Ascending aorta (tissue), 2 donors: ENCODE results near the gene PCNX2. TPM values are rescaled to one million over a fixed set of nuclear protein-coding genes. Genes with fewer than 3 reads are reported as not detected.

ENCODE experiments used
- DNase-seq, 2 donors: peaks; one replicate each; pipeline ENCODE4 v3.0.0-alpha.2; 2019; ENCODE audit warnings: low spot score in 2 of 2
- H3K27ac ChIP-seq, 2 donors: fragments of 200-600 bp; sonication (generic); one replicate each; pipeline ENCODE4 v1.5.1; 2016 to 2017; ENCODE audit warnings: mild to moderate bottlenecking in 1 of 2
- H3K27me3 ChIP-seq: fragments of 200-600 bp; sonication (generic); one replicate; pipeline ENCODE4 v1.5.1; 2017
- H3K36me3 ChIP-seq, 2 donors: fragments of 200-600 bp; sonication (generic); one replicate each; pipeline ENCODE4 v1.5.1; 2016
- H3K4me1 ChIP-seq, 2 donors: fragments of 200-600 bp; sonication (generic); one replicate each; pipeline ENCODE4 v1.5.1; 2016 to 2017; ENCODE audit warnings: mild to moderate bottlenecking in 1 of 2
- H3K4me3 ChIP-seq, 2 donors: fragments of 200-600 bp; sonication (generic); one replicate each; pipeline ENCODE4 v1.5.1; 2016 to 2017; ENCODE audit warnings: mild to moderate bottlenecking in 1 of 2
- H3K9me3 ChIP-seq, 2 donors: fragments of 200-600 bp; sonication (generic); one replicate each; pipeline ENCODE4 v1.5.1; 2016
- intact Hi-C: fragments of 100-400 bp; cut with DNase I; formaldehyde crosslinking; loops from one replicate; pipeline ENCODE4 v1.15.1; 2023
- total RNA-seq: library from RNA; depleted of rRNA; stranded (reverse); fragments of >200 nt; gene quantifications from one replicate; pipeline ENCODE4 v1.1.0, GENCODE V29; 2016
- TF ChIP-seq, protein P1 (sequence below), 3 experiments: fragments of 200-600 bp in 2 of 3; fragments of 450-650 bp in 1 of 3; sonication (generic) in 2 of 3; IDR thresholded peaks; one replicate each; pipeline ENCODE4 v1.5.1; 2016 to 2019; ENCODE audit warnings: antibody characterized with exemption in 3 of 3, mild to moderate bottlenecking in 1 of 3, moderate library complexity in 1 of 3

PCNX2 gene
- total RNA-seq, 1 donor from 2014 or later: 13.6 TPM

DNA sequence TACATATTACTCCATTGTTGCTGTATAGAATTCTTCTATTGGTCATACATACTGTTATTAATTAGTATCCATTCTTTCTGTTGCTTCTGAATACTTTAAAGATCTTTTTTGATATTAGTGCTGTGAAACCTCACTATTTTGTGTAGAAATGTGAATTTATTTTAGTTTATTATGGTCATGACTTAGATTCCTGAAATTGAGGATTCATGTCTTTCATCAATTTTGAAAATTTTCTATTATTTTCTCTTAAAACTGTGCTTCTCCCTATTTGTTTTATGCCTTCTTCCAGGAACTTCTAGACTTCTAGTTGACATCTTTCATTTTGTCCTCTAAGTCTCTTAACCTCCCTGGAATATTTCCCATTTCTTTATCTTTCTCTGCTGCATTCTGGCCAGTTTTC lies 232.1 kb downstream of the PCNX2 start:
- H3K9me3 ChIP-seq: no peaks in the 10 kb centered on the region
- TF ChIP-seq, protein P1, sequence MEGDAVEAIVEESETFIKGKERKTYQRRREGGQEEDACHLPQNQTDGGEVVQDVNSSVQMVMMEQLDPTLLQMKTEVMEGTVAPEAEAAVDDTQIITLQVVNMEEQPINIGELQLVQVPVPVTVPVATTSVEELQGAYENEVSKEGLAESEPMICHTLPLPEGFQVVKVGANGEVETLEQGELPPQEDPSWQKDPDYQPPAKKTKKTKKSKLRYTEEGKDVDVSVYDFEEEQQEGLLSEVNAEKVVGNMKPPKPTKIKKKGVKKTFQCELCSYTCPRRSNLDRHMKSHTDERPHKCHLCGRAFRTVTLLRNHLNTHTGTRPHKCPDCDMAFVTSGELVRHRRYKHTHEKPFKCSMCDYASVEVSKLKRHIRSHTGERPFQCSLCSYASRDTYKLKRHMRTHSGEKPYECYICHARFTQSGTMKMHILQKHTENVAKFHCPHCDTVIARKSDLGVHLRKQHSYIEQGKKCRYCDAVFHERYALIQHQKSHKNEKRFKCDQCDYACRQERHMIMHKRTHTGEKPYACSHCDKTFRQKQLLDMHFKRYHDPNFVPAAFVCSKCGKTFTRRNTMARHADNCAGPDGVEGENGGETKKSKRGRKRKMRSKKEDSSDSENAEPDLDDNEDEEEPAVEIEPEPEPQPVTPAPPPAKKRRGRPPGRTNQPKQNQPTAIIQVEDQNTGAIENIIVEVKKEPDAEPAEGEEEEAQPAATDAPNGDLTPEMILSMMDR (IDR thresholded peaks at IDR 0.05): no peak
- intact Hi-C loops: no loop called here
- H3K27me3 ChIP-seq: no peaks in the 10 kb centered on the region
- DNase-seq: no peak
- H3K4me1 ChIP-seq: no peaks in the 10 kb centered on the region
- no peaks in the 10 kb centered on the region for H3K36me3 ChIP-seq
- H3K4me3 ChIP-seq: no peak overlapping the region
- H3K27ac ChIP-seq: no peak overlapping the region

DNA sequence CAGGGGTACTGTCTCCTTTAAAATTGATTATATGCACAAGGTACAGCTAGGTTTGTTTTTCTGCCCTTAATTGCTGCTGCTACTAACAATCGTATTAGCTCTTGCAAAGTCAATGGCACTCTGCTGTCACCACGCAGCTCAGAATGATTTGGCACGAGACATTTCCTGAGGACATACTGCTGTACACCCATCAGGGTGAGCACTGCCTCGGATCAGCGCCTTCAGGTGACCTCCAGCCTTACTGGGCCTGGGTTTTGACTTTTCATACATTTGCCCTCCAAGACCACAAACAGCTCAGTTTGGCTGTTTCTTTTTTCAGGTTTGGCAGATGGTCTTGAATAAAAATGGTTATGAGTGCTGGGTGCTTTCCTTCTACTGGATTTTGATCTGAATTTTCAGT lies 234.3 kb downstream of the PCNX2 start:
- intact Hi-C loops: no loop called here
- TF ChIP-seq, protein P1 (IDR thresholded peaks at IDR 0.05): no peak
- no peaks in the 10 kb centered on the region for H3K9me3 ChIP-seq
- H3K27ac ChIP-seq: no peak overlapping the region
- H3K4me1 ChIP-seq: no peaks in the 10 kb centered on the region
- H3K36me3 ChIP-seq: no peaks in the 10 kb centered on the region
- no peak for DNase-seq
- H3K4me3 ChIP-seq: no peak overlapping the region
- H3K27me3 ChIP-seq: no peaks in the 10 kb centered on the region

DNA sequence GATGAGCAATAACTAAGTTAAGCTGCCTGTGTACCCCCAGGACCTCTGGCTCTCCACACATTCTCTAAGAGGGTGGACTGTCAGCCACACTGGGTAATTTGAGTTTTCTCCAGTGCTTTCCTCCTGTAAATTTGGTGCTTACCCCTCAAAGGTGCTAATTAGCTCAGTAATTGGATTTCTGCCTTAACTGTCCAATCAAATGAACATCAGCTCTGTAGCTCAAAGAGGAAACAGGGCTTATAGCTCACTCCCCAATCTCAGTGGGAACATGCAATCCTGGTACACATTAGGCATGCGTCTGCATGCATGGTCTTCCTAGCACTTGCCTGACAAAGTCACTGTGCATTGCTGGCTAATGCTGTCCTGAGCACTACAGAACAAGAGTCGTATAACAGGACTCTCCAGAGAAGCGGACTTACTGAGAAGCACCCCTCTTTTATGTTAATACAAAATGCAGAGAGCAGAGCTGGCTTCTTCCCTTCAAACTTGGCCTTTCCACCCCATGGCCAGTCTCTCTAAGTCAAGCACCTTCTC lies 235.0 kb downstream of the PCNX2 start:
- no peaks in the 10 kb centered on the region for H3K4me1 ChIP-seq
- TF ChIP-seq, protein P1 (IDR thresholded peaks at IDR 0.05): no peak
- H3K27me3 ChIP-seq: no peaks in the 10 kb centered on the region
- intact Hi-C loops: no loop called here
- H3K4me3 ChIP-seq: no peak overlapping the region
- H3K27ac ChIP-seq: no peak overlapping the region
- H3K36me3 ChIP-seq: no peaks in the 10 kb centered on the region
- DNase-seq: no peak
- no peaks in the 10 kb centered on the region for H3K9me3 ChIP-seq

DNA sequence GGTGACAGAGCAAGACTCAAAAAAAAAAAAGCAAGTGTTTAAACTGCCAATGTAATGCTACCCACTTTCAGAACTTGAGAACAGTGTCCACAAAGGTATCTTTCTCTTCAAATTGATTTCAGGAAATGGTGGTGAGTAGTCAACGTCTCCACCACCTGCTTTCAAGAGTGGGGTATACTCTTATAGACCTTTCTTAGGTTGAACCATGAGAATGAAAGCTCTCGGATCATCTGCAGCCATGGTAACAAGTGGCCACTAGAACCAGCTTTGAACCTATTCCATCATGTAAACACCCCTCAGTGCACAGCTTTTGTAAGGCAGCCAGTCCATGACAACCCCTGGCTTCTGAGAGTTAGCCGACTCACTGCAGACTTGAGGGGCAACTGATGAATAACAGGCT lies 237.7 kb downstream of the PCNX2 start:
- intact Hi-C loops: no loop called here
- no peaks in the 10 kb centered on the region for H3K36me3 ChIP-seq
- no peak overlapping the region for H3K4me3 ChIP-seq
- no peaks in the 10 kb centered on the region for H3K4me1 ChIP-seq
- DNase-seq: no peak
- no peaks in the 10 kb centered on the region for H3K27me3 ChIP-seq
- no peak overlapping the region for H3K27ac ChIP-seq
- TF ChIP-seq, protein P1 (IDR thresholded peaks at IDR 0.05): no peak
- H3K9me3 ChIP-seq: no peaks in the 10 kb centered on the region

DNA sequence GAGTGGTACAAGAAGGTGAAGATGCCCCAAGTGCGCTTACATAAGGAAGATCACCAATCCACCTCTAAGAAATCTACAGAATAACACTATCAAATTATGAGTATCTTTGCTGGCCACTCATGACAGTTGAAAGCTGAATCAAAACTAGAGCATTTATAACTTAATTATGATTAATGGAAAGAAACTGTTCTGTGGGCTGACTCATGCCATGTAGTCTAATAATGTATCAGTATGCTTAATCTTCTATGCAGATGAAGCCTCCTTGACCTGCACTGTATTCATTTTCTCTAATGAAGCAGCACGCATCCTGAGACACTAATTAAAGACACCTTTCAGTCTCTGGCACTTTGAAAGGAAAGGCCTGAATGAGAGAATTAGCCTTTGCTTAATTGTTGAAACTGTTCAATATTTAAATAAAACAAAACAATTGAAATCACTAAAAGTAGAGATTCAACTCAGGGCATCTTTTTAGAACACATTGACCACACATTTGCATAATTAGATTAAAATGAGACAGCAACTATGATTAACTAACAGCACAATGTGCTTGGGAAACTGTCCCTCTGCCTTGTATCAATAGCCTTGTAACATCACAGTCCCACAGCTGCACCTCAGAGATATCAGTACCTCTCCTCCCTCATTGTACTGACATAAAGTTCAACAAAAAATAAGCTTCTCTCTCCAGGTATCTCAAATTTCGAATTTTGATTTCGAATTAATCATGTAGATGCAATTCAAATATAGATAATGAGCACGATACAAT lies 239.5 kb downstream of the PCNX2 start:
- intact Hi-C loops: no loop called here
- Histone ChIP-seq H3K27ac (no peak overlapping the region), H3K36me3 (no peaks in the 10 kb centered on the region), H3K27me3 (no peaks in the 10 kb centered on the region), H3K4me1 (no peaks in the 10 kb centered on the region), H3K9me3 (no peaks in the 10 kb centered on the region), H3K4me3 (no peak overlapping the region)
- DNase-seq: no peak
- TF ChIP-seq, protein P1 (IDR thresholded peaks at IDR 0.05): no peak
